Measurements from ENCODE around the gene ECT2L.

The ECT2L gene

DNA sequence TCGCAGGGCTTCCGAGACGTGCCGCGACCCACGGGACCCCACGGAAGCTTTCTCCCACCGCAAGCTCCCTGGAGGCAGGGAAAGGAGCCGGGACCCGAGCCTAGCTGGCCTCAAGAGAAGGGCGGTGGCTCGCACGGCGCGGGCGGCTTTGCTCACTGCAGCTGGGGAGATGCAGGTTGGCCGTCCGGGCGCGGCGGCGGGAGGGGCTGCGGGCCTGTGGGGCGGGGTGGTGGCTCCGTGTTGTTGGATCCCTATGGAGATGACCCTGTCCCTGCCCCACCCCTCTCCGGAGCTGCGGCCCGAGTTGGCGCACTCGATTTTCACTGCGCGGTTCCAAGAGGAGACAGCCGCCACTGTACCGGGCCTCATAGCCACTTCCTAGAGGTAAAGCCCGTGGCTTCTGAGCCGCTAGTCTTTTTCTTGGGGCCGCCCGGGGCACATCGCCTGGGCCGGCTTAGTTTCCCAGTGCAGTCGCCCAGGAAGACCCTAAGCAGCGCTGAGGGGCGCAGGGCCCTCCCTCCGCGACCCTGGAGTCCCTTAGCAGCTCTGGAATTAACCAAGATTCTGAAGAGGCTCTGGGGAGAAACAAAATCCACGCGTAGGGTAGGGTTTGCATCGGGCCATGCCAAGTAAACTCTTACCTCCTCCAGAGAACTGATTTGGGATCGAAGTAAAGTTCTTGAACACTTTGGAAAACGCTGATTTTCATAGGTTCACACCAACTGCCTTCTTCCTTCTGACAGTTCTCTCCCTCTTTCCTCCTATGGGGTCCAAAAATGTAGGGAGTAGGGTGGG, at the start of gene ECT2L:
TSS of gene ECT2L (plus strand) at position 279 of the 795 bp plus-strand sequence. CDS start 17,188 bp downstream, outside the sequence.
- DNase-seq, result peak; percentile 41

GRCh38 chr6:138752017-138752416, 43.9 kb upstream of the ECT2L start:
- DNase-seq, result no peak

DNA sequence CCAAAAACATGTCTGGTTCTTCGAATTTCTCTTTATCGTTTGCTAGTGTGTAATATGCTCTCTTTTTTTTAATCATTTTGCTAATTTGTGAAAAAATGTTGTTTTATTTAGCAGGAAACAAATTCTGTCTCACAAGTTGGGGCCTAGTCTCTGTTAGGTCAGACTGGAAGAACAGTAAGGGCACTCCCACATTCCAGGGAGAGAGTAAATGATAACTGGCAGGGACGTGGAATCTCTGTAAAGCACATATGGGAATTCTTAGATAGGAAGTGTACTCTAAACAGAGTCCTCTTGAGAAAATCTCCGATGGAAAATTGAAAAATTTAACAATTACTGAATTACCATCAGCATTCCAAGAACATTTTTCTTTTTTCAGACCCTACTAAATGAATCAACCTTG, 38.8 kb upstream of the ECT2L start:
- DNase-seq, result no peak

GRCh38 chr6:138765896-138766655, 29.8 kb upstream of the ECT2L start:
- peak; percentile 6 for DNase-seq

DNA sequence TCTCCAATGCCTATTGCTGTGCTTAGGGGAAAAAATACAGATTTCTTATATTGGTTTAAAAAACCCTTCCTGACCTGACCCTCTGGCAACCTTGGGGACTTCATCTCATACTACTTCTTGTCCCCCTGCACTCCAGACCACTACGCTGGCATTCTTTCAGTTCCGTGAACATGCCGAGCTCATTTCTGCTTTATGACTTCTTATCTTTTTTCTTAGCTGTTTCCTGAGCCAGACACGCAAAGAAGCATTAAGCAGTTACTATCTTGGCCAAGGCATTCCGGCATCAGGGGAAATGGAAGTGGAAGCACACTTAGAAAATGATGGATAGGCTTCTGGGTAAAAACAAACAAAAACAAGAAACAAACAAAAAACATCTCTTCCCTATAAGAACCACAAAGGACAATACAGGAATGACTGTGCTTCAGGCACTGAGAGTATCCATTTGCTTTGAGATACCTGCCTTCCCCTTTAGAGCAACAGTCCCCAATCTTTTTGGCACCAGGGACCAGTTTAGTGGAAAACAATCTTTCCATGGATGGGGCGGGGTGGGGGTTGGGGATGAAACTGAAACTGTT, 26.7 kb upstream of the ECT2L start:
- DNase-seq, result no peak

DNA sequence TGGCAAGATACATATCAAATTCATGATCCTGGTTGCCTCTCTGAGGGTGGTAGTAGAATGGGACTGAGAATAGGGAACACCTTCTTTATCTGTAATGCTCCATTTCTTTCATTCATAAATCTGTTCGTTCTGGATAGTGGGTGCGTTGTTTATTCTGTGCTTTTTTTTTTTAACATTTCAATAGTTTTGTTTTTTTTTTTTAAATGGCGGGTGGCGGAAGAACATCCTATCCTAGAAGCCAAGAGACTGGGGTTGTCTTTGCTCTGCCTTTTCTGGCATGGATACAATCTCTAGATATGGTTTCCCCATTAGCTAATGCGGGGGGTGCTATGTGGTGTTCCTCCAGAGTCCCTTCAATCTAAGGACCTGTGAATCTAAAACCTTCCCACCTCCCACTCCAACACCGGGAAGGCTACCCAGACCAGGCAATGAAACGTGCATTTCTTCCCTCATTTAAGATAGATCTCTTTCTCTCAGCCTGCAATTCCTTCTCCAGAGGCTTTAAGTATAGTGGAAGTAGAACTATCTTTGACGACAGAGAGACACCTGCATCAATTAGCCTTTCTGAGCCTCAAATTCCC, 23.2 kb upstream of the ECT2L start:
- DNase-seq, result peak; percentile 66

DNA sequence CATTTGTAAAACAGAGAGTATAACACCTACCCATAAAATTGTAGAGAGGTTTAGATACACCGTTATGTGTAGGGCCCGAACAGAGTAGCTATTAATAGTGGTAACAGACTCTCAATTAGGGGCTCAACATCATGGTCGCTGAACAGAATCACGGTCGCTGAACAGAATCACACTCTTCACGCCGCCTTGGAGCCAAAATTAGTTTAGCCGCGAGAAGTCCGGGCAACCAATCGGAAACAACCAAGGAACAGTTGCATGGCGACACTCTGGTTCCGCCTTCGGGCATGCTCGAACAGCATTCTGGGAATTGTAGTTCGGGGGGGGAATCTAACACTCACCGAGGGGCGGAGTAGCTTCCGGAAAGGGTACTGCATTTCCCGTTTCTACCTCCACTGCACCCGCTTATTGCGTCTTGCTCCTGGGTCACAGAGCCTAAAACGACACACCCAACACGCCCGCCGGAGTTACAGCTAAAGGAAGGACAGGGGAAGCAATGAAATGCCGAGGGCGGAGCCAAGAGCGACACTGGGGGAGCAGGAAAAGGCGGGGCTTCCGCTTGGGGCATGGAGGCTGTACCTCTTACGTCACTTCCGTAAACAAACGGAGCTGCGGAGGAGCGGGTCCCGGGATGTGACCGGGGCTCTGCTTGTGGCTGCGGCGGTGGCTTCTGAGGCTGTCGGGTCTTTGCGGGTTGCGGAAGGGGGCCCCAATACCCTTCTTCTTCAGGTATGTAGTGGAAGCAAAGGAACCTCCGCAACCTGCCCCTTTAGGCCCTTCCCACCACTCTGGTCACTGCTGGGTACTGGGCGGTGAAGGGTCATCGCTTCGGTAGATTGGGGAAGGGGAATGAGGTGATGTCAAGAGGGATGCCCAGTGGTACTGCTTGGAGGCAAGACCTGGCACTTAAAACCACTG, 22.5 kb upstream of the ECT2L start, which contains the start of gene CCDC28A:
TSS of gene CCDC28A (plus strand) at position 593 of the 915 bp plus-strand sequence. CDS start 2,352 bp downstream, outside the sequence.
- peak; percentile 96 for DNase-seq

DNA sequence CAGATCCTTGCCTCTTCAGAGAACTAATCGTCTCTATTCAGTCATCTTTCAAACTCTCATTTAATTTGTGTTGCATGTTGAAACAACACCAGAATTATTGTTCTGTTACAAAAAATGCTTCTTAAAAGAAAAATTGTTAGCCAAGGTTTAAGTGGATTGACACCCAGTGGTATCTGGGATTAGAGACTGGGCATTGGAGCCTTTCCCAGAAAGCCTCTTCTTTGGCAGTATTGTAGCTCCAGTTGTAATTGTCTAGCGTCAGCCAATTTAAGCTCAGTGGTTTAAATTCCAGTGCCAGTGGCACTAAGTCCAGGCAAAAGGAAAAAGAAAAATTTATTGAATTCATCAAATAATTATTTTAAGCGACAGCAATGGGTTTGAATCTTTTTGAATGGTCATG, 21.5 kb upstream of the ECT2L start:
- DNase-seq, result no peak

GRCh38 chr6:138776659-138777058, 19.2 kb upstream of the ECT2L start:
- no peak for DNase-seq

DNA sequence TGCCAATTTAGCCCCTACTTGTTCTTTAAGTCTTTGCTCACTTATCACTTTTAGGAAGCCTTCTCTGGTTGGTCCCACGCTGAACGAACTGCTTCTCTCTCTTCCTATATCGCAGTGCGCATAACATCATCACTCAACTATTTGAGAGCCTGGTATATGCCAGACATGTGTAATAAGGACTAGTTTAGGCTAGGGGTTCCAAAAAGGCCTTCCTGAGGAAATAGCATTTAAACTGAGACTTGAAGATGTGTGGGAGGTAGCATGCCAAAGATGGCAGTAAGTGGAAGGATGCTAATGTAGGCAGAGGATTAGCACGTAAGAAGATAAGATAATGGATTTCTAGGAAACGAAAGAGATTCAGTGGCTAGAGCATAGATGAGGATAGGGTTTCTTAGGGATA, 17.6 kb upstream of the ECT2L start:
- DNase-seq, result no peak

GRCh38 chr6:138782243-138782642, 13.6 kb upstream of the ECT2L start:
- no peak for DNase-seq

- DNase-seq, result no peak
Measured at GRCh38 chr6:138785079-138785478, 10.8 kb upstream of the ECT2L start.

DNA sequence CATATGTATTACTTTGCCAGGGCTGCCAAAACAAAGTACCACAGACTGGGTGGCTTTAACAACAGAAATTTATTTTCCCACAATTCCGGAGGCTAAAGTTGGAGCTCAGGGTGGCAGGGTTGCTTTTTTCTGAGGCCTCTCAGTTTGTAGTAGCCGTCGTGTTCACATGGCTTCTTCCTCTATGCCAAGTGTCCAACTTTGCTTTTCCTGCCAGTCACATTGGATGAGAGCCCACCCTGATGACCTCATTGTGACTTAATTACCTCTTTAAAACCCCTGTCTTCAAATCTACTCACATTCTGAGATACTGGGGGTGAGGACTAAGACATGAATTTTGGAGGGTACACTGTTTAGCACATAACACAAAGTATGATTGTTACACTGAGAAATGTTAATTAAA, 9.9 kb upstream of the ECT2L start:
- no peak for DNase-seq

GRCh38 chr6:138787138-138787537, 8.7 kb upstream of the ECT2L start:
- no peak for DNase-seq

- no peak for DNase-seq
Measured at GRCh38 chr6:138796771-138797170, 884 bp downstream of the ECT2L start.

GRCh38 chr6:138797806-138798446, 2.0 kb downstream of the ECT2L start:
- no peak for DNase-seq

DNA sequence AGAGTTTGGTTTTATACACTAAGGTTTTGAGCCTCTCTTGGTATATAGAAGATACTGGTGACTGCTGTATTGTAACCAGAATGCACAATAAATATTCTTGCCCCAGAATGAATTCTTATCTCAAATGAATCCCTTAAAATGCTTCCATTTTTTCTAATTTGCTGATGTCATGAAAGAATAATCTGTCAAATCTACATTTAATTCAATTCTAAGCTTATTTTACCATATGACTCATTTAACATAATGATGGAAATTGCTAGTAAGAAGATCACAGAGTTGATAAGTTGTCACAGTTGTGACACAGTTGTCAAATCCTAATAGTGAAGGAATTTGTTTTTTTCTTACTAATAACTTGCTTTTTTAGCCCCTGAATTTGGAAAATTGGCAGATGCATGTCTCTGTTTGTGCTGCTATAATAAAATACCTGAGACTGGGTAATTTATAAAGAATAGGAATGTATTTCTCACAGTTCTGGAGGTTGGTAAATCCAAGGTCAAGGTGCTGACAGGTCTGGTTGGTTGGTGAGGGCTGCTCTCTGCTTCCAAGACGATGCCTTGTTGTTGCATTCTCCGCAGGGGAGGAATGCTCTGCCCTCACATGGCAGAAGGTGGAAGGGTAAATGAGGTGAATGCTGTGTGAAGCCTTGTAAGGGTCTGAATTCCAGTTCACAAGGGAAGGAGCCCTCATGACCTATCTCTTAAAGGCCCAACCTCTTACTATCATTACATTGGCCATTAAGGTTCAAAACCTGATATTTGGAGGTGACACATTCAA, 4.7 kb downstream of the ECT2L start:
- no peak for DNase-seq

DNA sequence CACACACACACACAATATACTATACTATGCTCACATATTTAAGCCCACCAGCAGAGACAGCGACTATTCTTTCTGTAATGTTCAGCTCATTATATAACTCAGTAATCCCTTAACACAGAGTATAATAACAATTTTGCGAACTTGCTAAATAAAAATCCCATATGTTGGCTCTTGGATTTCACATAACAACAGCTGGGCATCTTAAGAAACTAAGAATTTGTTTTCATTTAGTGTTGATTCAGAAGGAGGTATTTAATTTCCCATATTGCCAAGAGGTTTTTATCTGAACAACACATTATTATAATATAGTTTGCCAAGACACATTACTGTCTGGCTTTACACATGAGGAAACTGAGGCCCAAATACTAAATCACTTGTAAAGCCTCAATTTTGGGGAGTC, 7.4 kb downstream of the ECT2L start:
- DNase-seq, result no peak

- no peak for DNase-seq
Measured at GRCh38 chr6:138803861-138804260, 8.0 kb downstream of the ECT2L start.

- DNase-seq, result no peak
Measured at GRCh38 chr6:138805016-138805765, 9.3 kb downstream of the ECT2L start.

All from NCI-H2227 treated with DMSO at 0.1 percent for 48 hours (cell line).